ENCODE measurements around the gene JMJD6.
A peak's percentile ranks its signal among the peaks of the same experiment; 100 is the strongest.
"Not testable (repeated sequence)": the region's sequence is repeated elsewhere in the genome, so short reads cannot be mapped to it uniquely, and the experiment has no call there.

Gene JMJD6

DNA sequence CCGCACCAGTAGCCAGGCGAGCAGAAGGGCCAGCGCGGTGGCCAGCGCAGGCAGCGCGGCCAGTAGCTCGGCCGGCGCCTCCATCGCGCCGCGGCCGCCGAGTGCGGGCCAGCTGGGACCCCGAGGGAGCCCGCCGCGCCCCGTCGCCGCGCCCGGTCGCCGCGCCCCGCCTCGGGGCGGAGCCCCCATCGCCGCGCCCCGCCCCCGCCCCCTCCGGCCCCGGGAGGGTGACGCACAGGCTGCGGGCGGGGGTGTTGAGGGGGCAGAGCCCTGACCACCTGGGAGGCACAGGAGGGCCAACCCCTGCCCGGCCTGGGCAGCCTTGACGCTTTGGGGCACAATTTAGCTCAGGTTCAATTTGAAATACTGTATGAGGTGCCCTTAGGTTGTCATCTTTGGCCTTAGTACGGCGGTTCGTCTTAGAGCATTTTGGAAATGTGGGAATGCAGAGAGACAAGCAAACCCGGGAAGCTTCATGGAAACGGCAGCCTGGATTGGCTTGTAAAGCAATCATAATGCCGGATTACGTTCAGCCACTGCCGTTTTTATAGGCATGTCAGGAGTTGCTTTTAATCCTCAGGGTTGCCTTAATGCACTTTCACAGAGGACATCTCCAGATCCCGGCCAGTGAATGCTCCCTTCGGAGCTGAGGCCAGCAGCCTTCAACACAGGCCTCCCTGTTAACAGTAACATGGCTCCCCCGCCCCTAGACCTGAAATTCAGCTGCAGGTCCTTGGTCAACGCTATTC is 15.4 kb downstream of the JMJD6 start, which contains the start of gene MXRA7:
Gene MXRA7, minus strand, starts transcription at position 103 of the 749 bp plus-strand sequence. Its CDS starts 19 bp downstream, at position 84.
- Histone ChIP-seq H3K36me3 (peaks cover 38% of the 10 kb centered on the region), H3K9me3 (ENCODE audit: severe bottlenecking) (no peaks in the 10 kb centered on the region), H3K4me3 (ENCODE audit: low read depth, low read length) (peak within 1 kb of the TSS; percentile 67), H3K27me3 (ENCODE audit: insufficient read depth, low read depth, severe bottlenecking) (no peaks in the 10 kb centered on the region), H3K27ac (peak within 1 kb of the TSS; percentile 91)
- TF ChIP-seq, protein P1, sequence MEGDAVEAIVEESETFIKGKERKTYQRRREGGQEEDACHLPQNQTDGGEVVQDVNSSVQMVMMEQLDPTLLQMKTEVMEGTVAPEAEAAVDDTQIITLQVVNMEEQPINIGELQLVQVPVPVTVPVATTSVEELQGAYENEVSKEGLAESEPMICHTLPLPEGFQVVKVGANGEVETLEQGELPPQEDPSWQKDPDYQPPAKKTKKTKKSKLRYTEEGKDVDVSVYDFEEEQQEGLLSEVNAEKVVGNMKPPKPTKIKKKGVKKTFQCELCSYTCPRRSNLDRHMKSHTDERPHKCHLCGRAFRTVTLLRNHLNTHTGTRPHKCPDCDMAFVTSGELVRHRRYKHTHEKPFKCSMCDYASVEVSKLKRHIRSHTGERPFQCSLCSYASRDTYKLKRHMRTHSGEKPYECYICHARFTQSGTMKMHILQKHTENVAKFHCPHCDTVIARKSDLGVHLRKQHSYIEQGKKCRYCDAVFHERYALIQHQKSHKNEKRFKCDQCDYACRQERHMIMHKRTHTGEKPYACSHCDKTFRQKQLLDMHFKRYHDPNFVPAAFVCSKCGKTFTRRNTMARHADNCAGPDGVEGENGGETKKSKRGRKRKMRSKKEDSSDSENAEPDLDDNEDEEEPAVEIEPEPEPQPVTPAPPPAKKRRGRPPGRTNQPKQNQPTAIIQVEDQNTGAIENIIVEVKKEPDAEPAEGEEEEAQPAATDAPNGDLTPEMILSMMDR (IDR thresholded peaks at IDR 0.05; ENCODE audit: low read depth, low read length), result no peak
- DNase-seq, result peak; percentile 92

DNA sequence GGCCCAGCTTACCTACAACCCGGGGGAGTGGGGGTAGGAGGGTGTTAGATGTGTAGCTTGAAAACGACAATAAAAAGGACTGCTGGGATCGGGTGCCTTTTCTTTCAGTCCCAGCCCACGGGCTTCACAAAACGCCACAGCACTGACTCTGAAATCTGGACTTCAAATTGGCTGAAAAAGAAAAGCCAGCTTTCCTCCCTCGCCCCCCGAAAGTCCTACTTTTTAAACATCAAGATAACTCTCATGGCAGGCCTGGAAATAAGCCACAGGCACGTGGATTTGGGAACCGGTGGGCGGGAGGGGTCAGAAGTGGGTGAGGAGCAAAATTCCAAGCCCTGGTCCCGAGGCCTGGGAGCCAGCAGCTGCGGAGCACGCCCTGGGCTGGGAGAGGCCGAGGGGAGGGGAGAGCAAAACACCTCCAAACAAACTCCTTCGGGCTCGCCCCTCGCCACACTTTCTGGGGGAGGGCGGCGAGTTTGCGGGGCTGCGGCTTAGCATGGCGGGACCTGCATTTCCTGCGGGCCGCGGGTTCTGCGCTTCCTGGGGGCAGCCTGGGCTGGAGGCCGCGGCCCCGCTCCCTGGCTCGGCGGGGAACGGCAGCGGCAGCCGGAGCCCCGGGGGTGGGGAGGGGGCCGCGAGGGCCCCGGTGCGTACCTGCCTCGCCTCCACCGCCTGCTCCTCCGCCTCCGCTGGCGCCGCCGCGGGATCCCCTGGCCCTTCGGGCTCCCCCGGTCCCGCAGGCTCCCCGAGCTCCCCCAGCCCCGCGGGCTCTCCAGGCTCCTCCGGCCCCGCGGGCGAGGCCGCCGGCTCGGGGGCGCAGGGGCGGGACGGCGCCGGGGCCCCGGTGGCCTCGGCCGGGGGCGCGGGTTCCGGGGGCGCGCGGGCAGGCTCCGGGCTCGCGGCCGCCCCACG is 16.2 kb downstream of the JMJD6 start:
- not testable (repeated sequence) for H3K9me3 ChIP-seq (ENCODE audit: severe bottlenecking); H3K27me3 ChIP-seq (ENCODE audit: insufficient read depth, low read depth, severe bottlenecking); DNase-seq
- Histone ChIP-seq H3K4me3 (ENCODE audit: low read depth, low read length) (peak overlapping the region; percentile 67), H3K36me3 (peaks cover 30% of the 10 kb centered on the region), H3K27ac (peak overlapping the region; percentile 78)

- peak; percentile 70 for DNase-seq
- H3K4me3 ChIP-seq (ENCODE audit: low read depth, low read length), result peak overlapping the region; percentile 67
- TF ChIP-seq, protein P1 (IDR thresholded peaks at IDR 0.05; ENCODE audit: low read depth, low read length), result no peak
- peaks cover 23% of the 10 kb centered on the region for H3K36me3 ChIP-seq
- peak overlapping the region; percentile 78 for H3K27ac ChIP-seq
- H3K27me3 ChIP-seq (ENCODE audit: insufficient read depth, low read depth, severe bottlenecking), result no peaks in the 10 kb centered on the region
- no peaks in the 10 kb centered on the region for H3K9me3 ChIP-seq (ENCODE audit: severe bottlenecking)
Measured at GRCh38 chr17:76709077-76709950, 17.1 kb downstream of the JMJD6 start.

DNA sequence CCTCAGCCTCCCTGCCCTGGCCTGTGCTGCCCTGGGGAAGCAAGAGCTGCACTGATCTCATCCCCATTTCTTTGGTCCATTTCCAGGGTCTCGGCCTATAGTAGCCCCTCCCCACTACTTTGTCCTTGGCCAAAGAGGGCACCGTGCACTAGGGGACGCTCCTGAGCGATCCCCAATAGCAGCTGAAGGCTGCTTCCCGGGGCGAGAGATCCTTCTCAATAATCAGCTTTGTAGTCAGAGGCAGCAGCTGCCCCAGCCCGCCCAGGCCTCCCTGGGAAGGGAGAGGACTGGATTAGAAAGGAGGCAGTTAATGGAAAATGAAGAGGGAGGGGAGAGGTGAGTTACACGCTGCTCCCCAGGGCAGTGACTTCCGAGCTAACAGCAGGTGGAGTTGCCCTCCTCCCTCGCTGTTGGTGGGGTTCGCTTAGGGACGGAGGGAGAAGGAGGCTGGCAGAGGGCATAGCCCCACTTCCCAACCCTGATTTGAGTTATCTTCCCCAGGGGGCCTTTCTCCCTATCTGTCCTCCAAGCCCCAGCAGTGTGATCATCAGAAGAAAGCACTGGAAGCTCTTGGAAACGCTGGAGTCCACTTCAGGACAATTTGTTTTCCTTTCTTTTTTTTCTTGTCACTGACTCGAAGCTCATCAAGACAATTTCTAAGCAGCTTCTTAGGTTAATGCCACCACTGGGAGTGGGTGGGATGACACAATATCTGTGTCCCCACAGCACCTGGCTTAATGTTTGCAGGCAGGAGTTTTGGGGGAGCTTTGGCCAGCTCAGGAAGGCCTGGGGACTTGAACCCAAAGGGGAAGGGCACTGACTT is 18.2 kb downstream of the JMJD6 start:
- peak; percentile 98 for DNase-seq
- TF ChIP-seq, protein P1 (IDR thresholded peaks at IDR 0.05; ENCODE audit: low read depth, low read length), result peak; percentile 95
- Histone ChIP-seq H3K27ac (peak overlapping the region; percentile 78), H3K27me3 (ENCODE audit: insufficient read depth, low read depth, severe bottlenecking) (no peaks in the 10 kb centered on the region), H3K36me3 (peaks cover 13% of the 10 kb centered on the region), H3K9me3 (ENCODE audit: severe bottlenecking) (no peaks in the 10 kb centered on the region), H3K4me3 (ENCODE audit: low read depth, low read length) (peak overlapping the region; percentile 67)

- DNase-seq, result no peak
- no peak overlapping the region for H3K4me3 ChIP-seq (ENCODE audit: low read depth, low read length)
- TF ChIP-seq, protein P1 (IDR thresholded peaks at IDR 0.05; ENCODE audit: low read depth, low read length), result no peak
- no peaks in the 10 kb centered on the region for H3K9me3 ChIP-seq (ENCODE audit: severe bottlenecking)
- H3K27me3 ChIP-seq (ENCODE audit: insufficient read depth, low read depth, severe bottlenecking), result no peaks in the 10 kb centered on the region
- peaks cover 5% of the 10 kb centered on the region for H3K36me3 ChIP-seq
- no peak overlapping the region for H3K27ac ChIP-seq
Measured at GRCh38 chr17:76706817-76707216, 19.6 kb downstream of the JMJD6 start.

Data from WERI-Rb-1 (cell line).